Muscle of leg (tissue), 11 donors: ENCODE measurements around the gene PCDHA9. TPM values are rescaled to one million over a fixed set of nuclear protein-coding genes. Genes with fewer than 3 reads are reported as not detected.
"Not testable (repeated sequence)": the region's sequence is repeated elsewhere in the genome, so short reads cannot be mapped to it uniquely, and the experiment has no call there.

Experiments
- DNase-seq: peaks from one replicate; pipeline ENCODE4 v3.0.0; 2013
- H3K27ac ChIP-seq: one replicate; pipeline ENCODE4 v1.5.1; 2013; ENCODE audit warnings: mild to moderate bottlenecking, low read length, control low read depth
- H3K27me3 ChIP-seq: one replicate; pipeline ENCODE4 v1.6.1; 2013; ENCODE audit warnings: low read length; ENCODE audit not compliant: control insufficient read depth, insufficient read depth
- H3K36me3 ChIP-seq: one replicate; pipeline ENCODE4 v1.6.1; 2013; ENCODE audit warnings: low read length; ENCODE audit not compliant: control insufficient read depth, insufficient read depth
- H3K4me1 ChIP-seq: one replicate; pipeline ENCODE4 v1.6.1; 2013; ENCODE audit warnings: low read length; ENCODE audit not compliant: control insufficient read depth, insufficient read depth
- H3K4me3 ChIP-seq: one replicate; pipeline ENCODE4 v1.5.1; 2013; ENCODE audit warnings: low read length, control low read depth
- H3K9me3 ChIP-seq: replicated peaks from 2 replicates; pipeline ENCODE4 v1.6.1; 2013; ENCODE audit warnings: low read depth, low read length; ENCODE audit not compliant: control insufficient read depth
- WGBS: methylation state at CpG from one replicate; pipeline ENCODE4 v1.1.5; 2013; ENCODE audit warnings: missing lambda C conversion rate; ENCODE audit not compliant: insufficient coverage; 5-methylcytosine and 5-hydroxymethylcytosine counted together
- polyA plus RNA-seq, 8 donors: library from polyadenylated mRNA; unstranded; fragments of 120-200 nt; gene quantifications; one replicate each; pipeline versions ENCODE4 v1.2.1 to v1.2.3, GENCODE V29; 2013; ENCODE audit warnings: inconsistent platforms in 1 of 8, low replicate concordance in 1 of 8; ENCODE audit not compliant: insufficient read length in 8 of 8, insufficient read depth in 1 of 8
- total RNA-seq: library from RNA; stranded (reverse); fragments of 120-200 nt; gene quantifications from one replicate; pipeline ENCODE4 v1.2.4, GENCODE V29; 2013

Gene PCDHA9
- total and polyA plus RNA-seq, 9 donors = 0.03 to 0.05 (median 0.03) TPM; not detected in 4

GRCh38 chr5:140821375-140822280, 26.6 kb upstream of the PCDHA9 start, which contains the start of gene PCDHA5:
TSS of gene PCDHA5 (plus strand) at chr5:140821613.
- WGBS = 29% methylated on average over 32 of the region's 39 CpGs
- H3K9me3 ChIP-seq = peaks cover 2% of the 10 kb centered on the region
- no peak for DNase-seq

GRCh38 chr5:140822281-140822629, 25.9 kb upstream of the PCDHA9 start:
- Histone ChIP-seq H3K27me3 (no peaks in the 10 kb centered on the region), H3K9me3 (peaks cover 2% of the 10 kb centered on the region), H3K4me3 (no peak overlapping the region), H3K36me3 (no peaks in the 10 kb centered on the region), H3K27ac (no peak overlapping the region), H3K4me1 (no peaks in the 10 kb centered on the region)
- WGBS = no CpG with 5 or more reads among the region's 6 CpGs
- no peak for DNase-seq

More at GRCh38 chr5:140821375-140822280, 26.6 kb upstream of the PCDHA9 start, which contains the start of gene PCDHA5:
- Histone ChIP-seq H3K36me3 (no peaks in the 10 kb centered on the region), H3K4me1 (no peaks in the 10 kb centered on the region), H3K4me3 (no peak within 1 kb of the TSS), H3K27me3 (no peaks in the 10 kb centered on the region), H3K27ac (no peak within 1 kb of the TSS)

GRCh38 chr5:140822969-140823368, 25.2 kb upstream of the PCDHA9 start:
- not testable (repeated sequence) for H3K4me3 ChIP-seq, DNase-seq, H3K9me3 ChIP-seq, H3K36me3 ChIP-seq, H3K27ac ChIP-seq, H3K4me1 ChIP-seq, H3K27me3 ChIP-seq
- WGBS = 49% methylated on average over 48 of the region's 48 CpGs

GRCh38 chr5:140823475-140823874, 24.7 kb upstream of the PCDHA9 start:
- no peak for DNase-seq
- Histone ChIP-seq H3K36me3 (no peaks in the 10 kb centered on the region), H3K27ac (no peak overlapping the region), H3K27me3 (peaks cover 2% of the 10 kb centered on the region), H3K9me3 (peaks cover 6% of the 10 kb centered on the region), H3K4me3 (no peak overlapping the region), H3K4me1 (no peaks in the 10 kb centered on the region)
- WGBS = 53% methylated on average over 38 of the region's 38 CpGs

- peaks cover 12% of the 10 kb centered on the region for H3K9me3 ChIP-seq
- WGBS = 11% methylated on average over 12 of the region's 27 CpGs
- peaks cover 7% of the 10 kb centered on the region for H3K27me3 ChIP-seq
Observed at GRCh38 chr5:140827704-140828361, 20.3 kb upstream of the PCDHA9 start, which contains the start of gene PCDHA6. TSS of gene PCDHA6 (plus strand) at chr5:140827960. CDS start at chr5:140828092, 132 bp downstream.

GRCh38 chr5:140828362-140828737, 19.8 kb upstream of the PCDHA9 start:
- Histone ChIP-seq H3K4me1 (no peaks in the 10 kb centered on the region), H3K9me3 (peaks cover 12% of the 10 kb centered on the region), H3K27ac (no peak overlapping the region), H3K27me3 (peaks cover 7% of the 10 kb centered on the region), H3K4me3 (no peak overlapping the region), H3K36me3 (no peaks in the 10 kb centered on the region)
- DNase-seq = no peak
- 21% methylated on average over 8 of the region's 18 CpGs for WGBS

More at GRCh38 chr5:140827704-140828361, 20.3 kb upstream of the PCDHA9 start, which contains the start of gene PCDHA6:
- no peak within 1 kb of the TSS for H3K4me3 ChIP-seq
- DNase-seq = no peak
- H3K36me3 ChIP-seq = no peaks in the 10 kb centered on the region
- no peaks in the 10 kb centered on the region for H3K4me1 ChIP-seq
- no peak within 1 kb of the TSS for H3K27ac ChIP-seq

- 41% methylated on average over 90 of the region's 106 CpGs for WGBS
- DNase-seq, H3K4me1 ChIP-seq, H3K27ac ChIP-seq, H3K4me3 ChIP-seq, H3K9me3 ChIP-seq, H3K36me3 ChIP-seq: not testable (repeated sequence)
- H3K27me3 ChIP-seq = peaks cover 10% of the 10 kb centered on the region
Observed at GRCh38 chr5:140829511-140830501, 18.4 kb upstream of the PCDHA9 start.

- H3K9me3 ChIP-seq = peaks cover 21% of the 10 kb centered on the region
- H3K27ac ChIP-seq = no peak within 1 kb of the TSS
- peaks cover 12% of the 10 kb centered on the region for H3K27me3 ChIP-seq
- no CpG with 5 or more reads among the region's 8 CpGs for WGBS
- no peak within 1 kb of the TSS for H3K4me3 ChIP-seq
- peak; percentile 2 for DNase-seq
- H3K4me1 ChIP-seq = no peaks in the 10 kb centered on the region
- no peaks in the 10 kb centered on the region for H3K36me3 ChIP-seq
Observed at GRCh38 chr5:140833993-140834392, 14.2 kb upstream of the PCDHA9 start, which contains the start of gene PCDHA7. TSS of gene PCDHA7 (plus strand) at chr5:140834269. CDS start at chr5:140834384, 115 bp downstream.

- 25% methylated on average over 15 of the region's 38 CpGs for WGBS
- peaks cover 12% of the 10 kb centered on the region for H3K27me3 ChIP-seq
- not testable (repeated sequence) for H3K27ac ChIP-seq, H3K4me1 ChIP-seq, H3K36me3 ChIP-seq, DNase-seq, H3K4me3 ChIP-seq
- peaks cover 21% of the 10 kb centered on the region for H3K9me3 ChIP-seq
Observed at GRCh38 chr5:140834439-140835008, 13.7 kb upstream of the PCDHA9 start.
